GM18517 (cell line): ENCODE results near the gene SPANXN5.
"Not testable (repeated sequence)": the region's sequence is repeated elsewhere in the genome, so short reads cannot be mapped to it uniquely, and the experiment has no call there.

Experiments used
- ATAC-seq: cut with Tn5 transposase; IDR thresholded peaks from one replicate; pipeline ENCODE4 v1.9.1; 2021; ENCODE audit warnings: mild to moderate bottlenecking, moderate library complexity; ENCODE audit not compliant: unreplicated experiment

SPANXN5 gene, protein sequence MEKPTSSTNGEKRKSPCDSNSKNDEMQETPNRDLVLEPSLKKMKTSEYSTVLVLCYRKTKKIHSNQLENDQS

DNA sequence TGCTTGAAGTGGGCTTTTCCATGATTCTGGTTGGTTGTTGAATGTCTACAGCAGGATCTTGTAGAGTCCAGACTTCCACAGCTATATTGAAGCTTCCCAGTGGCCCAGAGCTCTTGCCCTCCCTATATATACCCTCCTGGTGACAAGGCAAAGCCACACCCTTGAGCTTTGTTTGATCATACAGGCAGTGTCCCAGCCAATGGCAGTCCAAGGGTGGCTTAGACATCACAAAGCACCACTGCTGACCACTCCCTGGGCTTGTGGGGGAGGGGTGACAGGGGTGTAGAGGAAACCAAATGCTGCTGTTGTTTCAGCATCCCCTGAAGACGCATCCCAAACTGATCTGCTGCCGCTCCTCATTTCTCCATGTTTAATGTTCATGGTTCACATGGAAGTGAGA is at the start of gene SPANXN5:
TSS of gene SPANXN5 (minus strand) at position 101 of the 400 bp plus-strand sequence. CDS start at position 22, 79 bp downstream.
- ATAC-seq, result not testable (repeated sequence)

DNA sequence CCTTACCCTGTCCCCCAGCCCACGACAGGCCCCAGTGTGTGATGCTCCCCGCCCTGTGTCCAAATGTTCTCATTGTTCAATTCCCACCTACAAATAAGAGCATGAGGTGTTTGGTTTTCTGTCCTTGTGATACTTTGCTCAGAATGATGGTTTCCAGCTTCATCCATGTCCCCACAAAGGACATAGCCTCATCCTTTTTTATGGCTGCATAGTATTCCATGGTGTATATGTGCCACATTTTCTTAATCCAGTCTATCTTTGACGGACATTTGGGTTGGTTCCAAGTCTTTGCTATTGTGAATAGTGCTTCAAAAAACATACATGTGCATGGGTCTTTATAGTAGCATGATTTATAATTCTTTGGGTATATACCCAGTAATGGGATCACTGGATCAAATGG is 46.4 kb upstream of the SPANXN5 start:
- ATAC-seq, result not testable (repeated sequence)

DNA sequence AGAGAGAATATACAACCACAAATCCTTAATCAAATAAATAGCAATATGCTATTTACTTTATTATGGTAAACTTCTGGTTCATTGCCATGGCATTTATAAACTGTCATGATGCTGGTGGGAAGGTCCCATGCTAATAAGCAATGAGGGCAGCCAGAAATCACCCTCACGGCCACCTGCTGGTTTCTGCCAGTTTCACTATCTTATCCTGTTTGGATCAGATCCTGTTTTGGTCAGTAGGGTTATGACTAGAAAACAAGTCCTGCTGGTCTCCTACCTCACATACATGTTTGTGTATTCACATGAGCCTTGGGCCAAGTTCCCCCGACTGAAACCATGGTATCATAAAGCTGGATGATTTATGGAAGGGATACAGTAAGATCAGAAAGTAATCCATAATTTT is 41.9 kb upstream of the SPANXN5 start:
- no peak for ATAC-seq

DNA sequence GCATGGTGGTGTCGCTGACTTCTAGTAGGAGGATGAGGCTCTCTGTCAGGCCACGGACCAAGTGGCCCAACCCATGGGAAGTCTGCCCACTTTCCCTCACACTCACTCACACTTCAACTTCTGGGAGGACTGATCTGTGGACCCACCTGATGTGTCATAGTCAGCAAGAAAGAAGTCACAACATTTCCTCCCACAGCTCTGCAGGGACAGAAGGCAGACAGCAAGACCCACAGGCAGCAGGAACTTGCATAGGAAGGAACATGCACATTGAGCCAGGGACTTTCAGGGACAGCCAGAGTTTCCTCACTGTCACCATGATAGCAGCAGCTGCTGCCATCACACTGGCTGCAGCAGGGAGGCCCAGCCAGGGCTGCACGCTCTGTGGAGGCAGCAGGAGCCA is 33.3 kb upstream of the SPANXN5 start:
- no peak for ATAC-seq

DNA sequence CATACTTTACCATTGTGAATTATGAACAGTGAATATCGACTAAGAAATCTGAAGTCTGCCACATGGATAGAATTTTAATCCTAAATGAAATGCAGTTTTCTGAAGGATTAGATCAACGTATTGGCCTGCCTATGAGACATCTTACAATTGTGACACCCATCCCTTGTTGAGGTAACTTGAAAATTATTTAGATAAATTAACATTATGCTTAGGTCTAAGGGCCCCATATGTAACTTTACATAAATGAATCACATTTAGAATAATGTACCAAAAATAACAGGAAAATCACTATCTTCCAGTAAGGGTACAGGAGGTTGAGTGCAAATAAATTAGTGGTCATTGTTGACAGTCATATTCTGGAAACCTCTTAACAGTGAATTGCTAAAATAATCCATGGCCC is 27.4 kb upstream of the SPANXN5 start:
- no peak for ATAC-seq

DNA sequence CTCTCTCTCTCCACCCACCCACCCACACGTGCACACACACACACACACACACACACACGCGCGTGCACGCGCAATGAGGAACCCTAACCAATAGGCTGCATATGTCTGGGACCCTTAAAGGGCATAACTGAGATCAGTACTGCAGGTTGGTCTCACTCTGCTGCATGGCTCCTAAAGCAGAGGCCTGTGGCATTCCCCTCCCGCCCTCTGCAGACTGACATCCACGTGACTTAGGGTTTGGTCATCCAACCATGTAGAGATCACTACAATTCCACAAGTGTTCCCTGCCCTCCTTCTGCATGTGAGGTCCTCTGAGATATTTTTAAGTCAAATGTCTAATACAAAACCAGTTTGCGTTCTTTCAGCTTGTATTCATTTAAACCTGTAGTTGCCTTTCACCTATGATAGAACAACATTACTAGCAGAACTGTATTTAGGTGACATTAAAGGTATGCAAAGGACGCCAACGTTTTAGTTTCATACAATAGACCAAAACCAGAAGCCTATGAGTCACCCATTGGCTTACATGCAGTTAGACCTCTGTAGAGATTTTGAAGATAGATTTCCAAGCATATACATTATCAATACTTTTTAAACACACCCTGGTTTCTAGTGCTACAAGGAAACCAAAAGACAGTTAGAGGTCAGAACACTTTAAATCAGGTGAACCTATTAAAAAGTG is 24.0 kb upstream of the SPANXN5 start:
- ATAC-seq, result no peak

DNA sequence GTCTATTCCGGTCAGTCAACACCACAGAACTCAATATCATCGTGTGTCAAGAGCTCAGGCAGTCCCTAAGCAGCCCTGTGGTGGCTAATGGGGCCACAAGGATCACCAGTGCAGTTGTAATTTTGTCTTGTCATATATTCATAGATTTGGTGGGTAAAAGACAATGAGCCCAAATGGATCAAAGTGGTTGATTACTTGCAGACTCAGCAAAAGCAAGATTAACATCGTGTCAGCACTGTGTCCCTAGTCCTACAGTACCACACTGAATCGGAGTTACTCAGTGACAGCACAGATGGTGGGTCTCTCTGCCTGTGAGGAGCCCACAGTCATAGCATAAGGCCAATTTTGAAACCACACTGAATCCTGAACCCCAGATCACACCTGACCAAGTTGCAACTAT is 22.6 kb upstream of the SPANXN5 start:
- ATAC-seq, result no peak

DNA sequence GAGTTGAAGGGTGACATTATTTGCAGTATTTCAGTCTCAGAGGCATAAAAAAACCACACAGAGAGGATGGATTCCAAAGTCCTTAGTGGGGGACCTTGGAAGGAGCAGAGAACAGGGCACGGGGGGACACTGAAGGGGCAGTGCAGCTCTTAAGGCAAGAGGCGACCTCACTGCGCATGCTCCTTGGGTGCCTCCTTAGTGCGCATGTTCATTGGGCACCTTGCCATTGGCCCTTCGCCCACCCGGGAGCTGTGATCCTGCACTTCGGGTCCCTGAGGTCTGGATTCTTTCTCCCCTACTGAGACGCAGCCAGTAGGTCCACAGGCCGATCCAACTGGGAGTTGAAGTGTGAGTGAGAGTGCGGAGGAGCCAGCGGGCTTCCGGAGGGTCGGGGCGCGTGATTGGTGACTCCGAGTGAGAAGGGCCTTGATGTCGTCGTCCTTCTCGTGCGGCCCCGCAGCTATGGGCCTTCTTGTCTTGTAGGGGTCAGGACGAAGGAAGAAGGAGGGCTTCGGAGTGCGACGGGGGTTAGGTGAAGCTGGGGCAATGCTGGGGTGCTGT is 13.9 kb upstream of the SPANXN5 start, which contains the start of gene XAGE5:
TSS of gene XAGE5 (plus strand) at position 223 of the 561 bp plus-strand sequence. CDS start 1,280 bp downstream, outside the sequence.
- no peak for ATAC-seq

DNA sequence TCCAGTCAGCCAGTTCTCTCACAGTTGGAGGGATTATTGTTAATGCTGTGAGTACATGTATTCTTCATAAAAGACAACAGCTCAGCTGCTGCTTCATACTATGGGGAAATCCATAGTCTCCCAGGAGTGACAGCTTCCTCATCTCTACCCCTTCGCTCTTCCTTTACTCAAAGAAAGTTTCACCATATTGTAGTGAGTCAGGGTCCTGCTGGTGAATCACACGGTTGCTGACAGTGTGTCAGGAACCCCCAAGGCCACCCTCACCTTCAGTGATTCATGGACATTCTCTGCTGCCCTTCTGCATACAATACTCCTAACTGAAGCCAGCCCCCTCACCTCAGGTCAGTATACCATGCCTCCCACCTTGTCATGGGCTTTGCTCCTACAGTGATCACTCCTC is 7.6 kb upstream of the SPANXN5 start:
- ATAC-seq, result not testable (repeated sequence)

DNA sequence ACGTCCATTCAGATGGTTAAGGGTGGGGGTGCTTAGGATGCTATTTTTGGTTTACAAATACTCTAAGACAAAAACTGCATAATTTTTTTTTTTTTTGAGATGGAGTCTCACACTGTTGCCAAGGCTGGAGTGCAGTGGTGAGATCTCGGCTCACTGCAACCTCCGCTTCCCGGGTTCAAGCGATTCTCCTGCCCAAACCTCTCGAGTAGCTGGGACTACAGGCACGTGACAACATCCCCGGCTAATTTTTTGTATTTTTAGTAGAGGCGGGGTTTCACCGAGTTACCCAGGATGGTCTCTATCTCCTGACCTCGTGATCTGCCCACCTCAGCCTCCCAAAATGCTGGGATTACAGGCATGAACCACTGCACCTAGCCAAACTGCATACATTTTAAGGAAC is 23.7 kb downstream of the SPANXN5 start:
- ATAC-seq, result not testable (repeated sequence)

DNA sequence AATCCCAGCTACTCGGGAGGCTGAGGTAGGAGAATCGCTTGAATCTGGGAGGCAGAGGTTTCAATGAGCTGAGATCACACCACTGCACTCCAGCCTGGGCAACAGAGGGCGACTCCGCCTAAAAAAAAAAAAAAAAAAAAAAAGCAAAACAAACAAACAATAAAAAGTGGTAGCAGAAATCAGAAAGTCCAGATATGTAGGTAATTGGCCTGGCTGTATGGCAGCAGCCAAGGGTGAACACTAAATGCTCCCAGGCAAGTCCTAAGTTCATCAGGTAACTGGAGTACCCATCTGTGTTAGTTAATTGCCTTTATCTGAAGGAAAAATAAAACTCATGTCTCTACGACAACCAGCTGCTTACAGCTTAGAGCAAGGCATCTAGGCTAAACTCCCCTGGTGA is 31.2 kb downstream of the SPANXN5 start:
- not testable (repeated sequence) for ATAC-seq

DNA sequence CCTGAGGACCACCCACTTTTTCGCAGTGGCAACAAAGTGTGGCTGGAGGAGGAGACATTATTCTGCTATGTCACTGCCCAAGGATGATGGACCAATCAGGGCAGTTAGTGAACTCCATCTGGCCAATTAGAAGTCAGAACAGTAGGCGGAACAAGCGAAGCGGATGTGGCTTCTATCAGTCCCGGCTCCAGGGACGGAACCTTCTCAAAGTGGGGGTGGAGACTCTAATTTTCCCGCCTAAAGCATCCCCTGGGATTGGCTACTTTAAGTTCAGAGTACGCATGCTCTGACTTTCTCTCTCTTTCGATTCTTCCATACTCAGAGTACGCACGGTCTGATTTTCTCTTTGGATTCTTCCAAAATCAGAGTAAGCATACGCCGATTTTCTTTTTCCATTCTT is 46.3 kb downstream of the SPANXN5 start, which contains the start of gene SSX2B:
TSS of gene SSX2B (plus strand) at position 301 of the 400 bp plus-strand sequence. CDS start 1,429 bp downstream, outside the sequence.
- not testable (repeated sequence) for ATAC-seq
